Uterus (tissue), 2 donors: ENCODE data around the gene CAPN1.

ENCODE experiments used
- POLR2A ChIP-seq, 2 donors: fragments of 450-650 bp; IDR thresholded peaks; one replicate each; pipeline ENCODE4 v1.6.1; 2016; ENCODE audit warnings: antibody characterized with exemption in 2 of 2, mild to moderate bottlenecking in 1 of 2, moderate library complexity in 1 of 2
- TF ChIP-seq, protein P1 (sequence below), 4 experiments: fragments of 200-600 bp in 2 of 4; fragments of 450-650 bp in 2 of 4; sonication (generic) in 2 of 4; IDR thresholded peaks; one replicate each; pipeline ENCODE4 v1.5.1; 2016 to 2019; ENCODE audit warnings: antibody characterized with exemption in 4 of 4, mild to moderate bottlenecking in 2 of 4, moderate library complexity in 1 of 4

DNA sequence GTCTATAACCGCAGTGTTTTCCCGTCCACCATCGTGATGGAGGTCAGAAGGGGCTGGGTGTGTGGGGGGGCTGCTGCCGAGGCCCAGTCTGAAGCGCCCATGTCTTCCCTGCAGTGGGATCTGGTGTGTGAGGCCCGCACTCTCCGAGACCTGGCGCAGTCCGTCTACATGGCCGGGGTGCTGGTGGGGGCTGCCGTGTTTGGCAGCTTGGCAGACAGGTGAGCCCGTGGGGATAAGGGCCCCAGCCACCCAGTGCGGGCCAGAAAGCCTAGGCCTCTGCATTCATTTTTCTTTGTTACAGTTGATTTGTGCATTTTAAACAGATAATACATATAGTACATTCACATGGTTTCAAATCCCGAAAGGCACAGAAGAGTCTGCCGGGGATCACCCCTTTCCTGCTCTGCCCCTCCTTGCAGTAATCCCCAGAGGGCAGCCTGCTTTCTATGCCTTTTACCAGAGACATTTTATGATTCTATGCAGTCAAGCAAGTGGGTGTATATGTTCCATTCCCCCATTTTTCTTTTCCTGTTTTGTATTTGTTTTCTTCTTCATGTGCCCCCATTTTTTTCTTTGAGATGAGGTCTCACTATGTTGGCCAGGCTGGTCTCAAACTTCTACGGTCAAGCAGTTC lies 32.6 kb downstream of the CAPN1 start:
- TF ChIP-seq, protein P1, sequence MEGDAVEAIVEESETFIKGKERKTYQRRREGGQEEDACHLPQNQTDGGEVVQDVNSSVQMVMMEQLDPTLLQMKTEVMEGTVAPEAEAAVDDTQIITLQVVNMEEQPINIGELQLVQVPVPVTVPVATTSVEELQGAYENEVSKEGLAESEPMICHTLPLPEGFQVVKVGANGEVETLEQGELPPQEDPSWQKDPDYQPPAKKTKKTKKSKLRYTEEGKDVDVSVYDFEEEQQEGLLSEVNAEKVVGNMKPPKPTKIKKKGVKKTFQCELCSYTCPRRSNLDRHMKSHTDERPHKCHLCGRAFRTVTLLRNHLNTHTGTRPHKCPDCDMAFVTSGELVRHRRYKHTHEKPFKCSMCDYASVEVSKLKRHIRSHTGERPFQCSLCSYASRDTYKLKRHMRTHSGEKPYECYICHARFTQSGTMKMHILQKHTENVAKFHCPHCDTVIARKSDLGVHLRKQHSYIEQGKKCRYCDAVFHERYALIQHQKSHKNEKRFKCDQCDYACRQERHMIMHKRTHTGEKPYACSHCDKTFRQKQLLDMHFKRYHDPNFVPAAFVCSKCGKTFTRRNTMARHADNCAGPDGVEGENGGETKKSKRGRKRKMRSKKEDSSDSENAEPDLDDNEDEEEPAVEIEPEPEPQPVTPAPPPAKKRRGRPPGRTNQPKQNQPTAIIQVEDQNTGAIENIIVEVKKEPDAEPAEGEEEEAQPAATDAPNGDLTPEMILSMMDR (IDR thresholded peaks at IDR 0.05): no peak
- TF ChIP-seq POLR2A (IDR thresholded peaks at IDR 0.05): no peak
